Calu3 (cell line): ENCODE measurements around the gene CHN1. TPM values are rescaled to one million over a fixed set of nuclear protein-coding genes. Genes with fewer than 3 reads are reported as not detected.

Source experiments
- BruUV-seq: library from RNA; stranded (reverse); fragments of 400-500 nt; replicated peaks from 2 replicates; lab custom pipeline; 2021; lab: Mats Ljungman, UMichigan
- CTCF ChIA-PET: fragments of 300-600 bp; sonication (Branson Sonifier 250); formaldehyde crosslinking; loops from one replicate; lab custom pipeline; 2022; ENCODE audit warnings: antibody characterized with exemption; lab: Charles Lee
- DNase-seq: peaks from one replicate; pipeline ENCODE4 v3.0.0; 2022
- H3K27ac Mint-ChIP-seq: one replicate; pipeline ENCODE4 v1.8.0; 2022; ENCODE audit warnings: mixed read lengths; ENCODE audit not compliant: unreplicated experiment
- H3K27me3 Mint-ChIP-seq: one replicate; pipeline ENCODE4 v1.8.0; 2022; ENCODE audit warnings: mixed read lengths; ENCODE audit not compliant: unreplicated experiment
- H3K36me3 Mint-ChIP-seq: one replicate; pipeline ENCODE4 v1.8.0; 2022; ENCODE audit warnings: mild to moderate bottlenecking, moderate library complexity, mixed read lengths; ENCODE audit not compliant: insufficient read depth, unreplicated experiment
- H3K4me1 Mint-ChIP-seq: one replicate; pipeline ENCODE4 v1.8.0; 2022; ENCODE audit warnings: mild to moderate bottlenecking, low read depth, mixed read lengths; ENCODE audit not compliant: unreplicated experiment
- H3K4me3 Mint-ChIP-seq: one replicate; pipeline ENCODE4 v1.8.0; 2022; ENCODE audit warnings: mild to moderate bottlenecking, low read depth, moderate library complexity, mixed read lengths; ENCODE audit not compliant: unreplicated experiment
- H3K9me3 Mint-ChIP-seq: one replicate; pipeline ENCODE4 v1.8.0; 2022; ENCODE audit warnings: low read depth, mixed read lengths; ENCODE audit not compliant: unreplicated experiment
- CTCF ChIP-seq: fragments of 200-600 bp; IDR thresholded peaks from one replicate; pipeline ENCODE4 v1.8.0; 2022; ENCODE audit warnings: antibody characterized with exemption; ENCODE audit not compliant: unreplicated experiment
- intact Hi-C: fragments of 100-400 bp; cut with micrococcal nuclease; formaldehyde crosslinking; loops from one replicate; pipeline ENCODE4 v1.10.0; 2022; ENCODE audit not compliant: unreplicated experiment
- total RNA-seq: library from RNA; stranded (reverse); gene quantifications from 2 replicates; pipeline ENCODE4 v1.2.3, GENCODE V29; 2022

The CHN1 gene
- total RNA-seq, 1 experiment from 2014 or later: 2.4 TPM

GRCh38 chr2:174787487-174788205, 217.5 kb downstream of the CHN1 start:
- CTCF ChIA-PET: interaction anchor here (0.6 kb wide), 2 partner anchors 224 to 275 kb away, joined by 4 read pairs; no protein-coding TSS in a partner anchor
- BruUV-seq: no TSS peak
- Mint-ChIP-seq H3K4me1 (no peaks in the 10 kb centered on the region), H3K27ac (no peak overlapping the region), H3K36me3 (no peaks in the 10 kb centered on the region), H3K27me3 (no peaks in the 10 kb centered on the region), H3K4me3 (no peak overlapping the region), H3K9me3 (no peaks in the 10 kb centered on the region)
- DNase-seq: no peak
- TF ChIP-seq CTCF: no peak
- intact Hi-C loops: no loop called here

GRCh38 chr2:174786066-174786725, 219.0 kb downstream of the CHN1 start:
- CTCF ChIA-PET: no interaction called here
- H3K27ac Mint-ChIP-seq: no peak overlapping the region
- no peak for DNase-seq
- no peak for TF ChIP-seq CTCF
- no peaks in the 10 kb centered on the region for H3K9me3 Mint-ChIP-seq
- intact Hi-C loops: no loop called here
- no peaks in the 10 kb centered on the region for H3K4me1 Mint-ChIP-seq
- no peaks in the 10 kb centered on the region for H3K27me3 Mint-ChIP-seq
- peaks cover 5% of the 10 kb centered on the region for H3K36me3 Mint-ChIP-seq
- no TSS peak for BruUV-seq
- H3K4me3 Mint-ChIP-seq: no peak overlapping the region

- H3K27ac Mint-ChIP-seq: no peak overlapping the region
- no peak for TF ChIP-seq CTCF
- DNase-seq: no peak
- CTCF ChIA-PET: no interaction called here
- intact Hi-C loops: no loop called here
- no peak overlapping the region for H3K4me3 Mint-ChIP-seq
- no TSS peak for BruUV-seq
- no peaks in the 10 kb centered on the region for H3K9me3 Mint-ChIP-seq
- H3K4me1 Mint-ChIP-seq: no peaks in the 10 kb centered on the region
- peaks cover 5% of the 10 kb centered on the region for H3K36me3 Mint-ChIP-seq
- H3K27me3 Mint-ChIP-seq: no peaks in the 10 kb centered on the region
Observed at GRCh38 chr2:174785481-174785880, 219.7 kb downstream of the CHN1 start.

GRCh38 chr2:174784909-174785308, 220.3 kb downstream of the CHN1 start:
- intact Hi-C loops: no loop called here
- BruUV-seq: no TSS peak
- no peak overlapping the region for H3K4me3 Mint-ChIP-seq
- CTCF ChIA-PET: no interaction called here
- no peak for TF ChIP-seq CTCF
- H3K27ac Mint-ChIP-seq: no peak overlapping the region
- H3K27me3 Mint-ChIP-seq: no peaks in the 10 kb centered on the region
- H3K4me1 Mint-ChIP-seq: no peaks in the 10 kb centered on the region
- no peaks in the 10 kb centered on the region for H3K9me3 Mint-ChIP-seq
- DNase-seq: no peak
- H3K36me3 Mint-ChIP-seq: peaks cover 5% of the 10 kb centered on the region
